Uterus (tissue), 4 donors: ENCODE results near the gene LPP. TPM values are rescaled to one million over a fixed set of nuclear protein-coding genes. Genes with fewer than 3 reads are reported as not detected.

Experiments
- DNase-seq, 2 donors: peaks; one replicate each; pipeline ENCODE4 v3.0.0-alpha.2; 2019 to 2020
- H3K27ac ChIP-seq, 2 donors: fragments of 200-600 bp; sonication (generic); 1 replicate in 1 of 2; 2 replicates in 1 of 2; pipeline ENCODE4 v1.5.1; 2016 to 2018
- H3K27me3 ChIP-seq, 2 donors: fragments of 200-600 bp; sonication (generic); one replicate each; pipeline ENCODE4 v1.5.1; 2018 to 2019; ENCODE audit warnings: control low read depth in 1 of 2
- H3K36me3 ChIP-seq, 2 donors: fragments of 200-600 bp; sonication (generic); one replicate each; pipeline ENCODE4 v1.5.1; 2019; ENCODE audit warnings: control low read depth in 1 of 2
- H3K4me1 ChIP-seq, 2 donors: fragments of 200-600 bp; sonication (generic); one replicate each; pipeline ENCODE4 v1.5.1; 2018 to 2019; ENCODE audit warnings: control low read depth in 1 of 2
- H3K4me3 ChIP-seq, 2 donors: fragments of 200-600 bp; sonication (generic); 1 replicate in 1 of 2; 2 replicates in 1 of 2; pipeline ENCODE4 v1.5.1; 2018 to 2019; ENCODE audit warnings: mild to moderate bottlenecking in 1 of 2
- H3K9me3 ChIP-seq, 2 donors: fragments of 200-600 bp; sonication (generic); one replicate each; pipeline ENCODE4 v1.5.1; 2019; ENCODE audit warnings: control low read depth in 1 of 2
- POLR2A ChIP-seq, 2 donors: fragments of 450-650 bp; IDR thresholded peaks; one replicate each; pipeline ENCODE4 v1.6.1; 2016; ENCODE audit warnings: antibody characterized with exemption in 2 of 2, mild to moderate bottlenecking in 1 of 2, moderate library complexity in 1 of 2
- intact Hi-C: fragments of 100-400 bp; cut with DNase I; formaldehyde crosslinking; loops from one replicate; pipeline ENCODE4 v1.15.1; 2023; ENCODE audit warnings: low total_unique reads
- total RNA-seq, 4 donors: library from RNA; depleted of rRNA in 3 of 4; stranded (reverse); fragments of >200 nt in 3 of 4; gene quantifications; one replicate each; pipeline versions ENCODE4 v1.1.0 to v1.2.4, GENCODE V29; 2014 to 2023
- TF ChIP-seq, protein P1 (sequence below), 4 experiments: fragments of 200-600 bp in 2 of 4; fragments of 450-650 bp in 2 of 4; sonication (generic) in 2 of 4; IDR thresholded peaks; one replicate each; pipeline ENCODE4 v1.5.1; 2016 to 2019; ENCODE audit warnings: antibody characterized with exemption in 4 of 4, mild to moderate bottlenecking in 2 of 4, moderate library complexity in 1 of 4
- donor health status: DM: yes; HTN: yes; CAD: no.

Gene LPP
- total RNA-seq, 4 donors from 2014 or later: 180 to 1,374 (median 712) TPM

DNA sequence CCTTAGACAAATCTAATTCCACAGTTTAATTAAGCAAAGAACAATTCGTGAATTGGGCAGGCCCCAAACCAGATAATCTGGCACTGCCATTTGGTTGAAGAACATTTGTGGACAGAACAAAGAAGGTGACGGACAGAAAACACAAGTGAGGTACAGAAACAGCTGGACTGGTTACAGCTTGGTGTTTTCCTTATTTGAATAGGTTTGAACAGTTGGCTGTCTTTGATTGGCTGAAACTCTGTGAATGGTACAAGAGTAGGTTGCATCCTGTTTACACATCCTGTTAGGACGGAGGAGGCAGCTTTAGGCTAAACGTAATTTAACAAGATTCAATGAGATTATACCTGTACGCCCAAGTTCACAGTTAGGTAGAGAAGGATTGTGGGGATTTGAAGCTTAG lies 114.4 kb downstream of the LPP start:
- no peaks in the 10 kb centered on the region for H3K9me3 ChIP-seq
- DNase-seq: no peak
- TF ChIP-seq POLR2A (IDR thresholded peaks at IDR 0.05): no peak
- TF ChIP-seq, protein P1, sequence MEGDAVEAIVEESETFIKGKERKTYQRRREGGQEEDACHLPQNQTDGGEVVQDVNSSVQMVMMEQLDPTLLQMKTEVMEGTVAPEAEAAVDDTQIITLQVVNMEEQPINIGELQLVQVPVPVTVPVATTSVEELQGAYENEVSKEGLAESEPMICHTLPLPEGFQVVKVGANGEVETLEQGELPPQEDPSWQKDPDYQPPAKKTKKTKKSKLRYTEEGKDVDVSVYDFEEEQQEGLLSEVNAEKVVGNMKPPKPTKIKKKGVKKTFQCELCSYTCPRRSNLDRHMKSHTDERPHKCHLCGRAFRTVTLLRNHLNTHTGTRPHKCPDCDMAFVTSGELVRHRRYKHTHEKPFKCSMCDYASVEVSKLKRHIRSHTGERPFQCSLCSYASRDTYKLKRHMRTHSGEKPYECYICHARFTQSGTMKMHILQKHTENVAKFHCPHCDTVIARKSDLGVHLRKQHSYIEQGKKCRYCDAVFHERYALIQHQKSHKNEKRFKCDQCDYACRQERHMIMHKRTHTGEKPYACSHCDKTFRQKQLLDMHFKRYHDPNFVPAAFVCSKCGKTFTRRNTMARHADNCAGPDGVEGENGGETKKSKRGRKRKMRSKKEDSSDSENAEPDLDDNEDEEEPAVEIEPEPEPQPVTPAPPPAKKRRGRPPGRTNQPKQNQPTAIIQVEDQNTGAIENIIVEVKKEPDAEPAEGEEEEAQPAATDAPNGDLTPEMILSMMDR (IDR thresholded peaks at IDR 0.05): no peak
- peaks cover 11 to 29% of the 10 kb centered on the region in 2 donors for H3K4me1 ChIP-seq
- H3K27me3 ChIP-seq: no peaks in the 10 kb centered on the region
- H3K27ac ChIP-seq: peak overlapping the region; percentile 96 to 97
- intact Hi-C loops: loop anchor here (5.0 to 10.0 kb wide), 2 partner anchors 114 to 526 kb away; partner anchors contain the start of gene LPP
- H3K4me3 ChIP-seq: no peak overlapping the region
- H3K36me3 ChIP-seq: no peaks in the 10 kb centered on the region

DNA sequence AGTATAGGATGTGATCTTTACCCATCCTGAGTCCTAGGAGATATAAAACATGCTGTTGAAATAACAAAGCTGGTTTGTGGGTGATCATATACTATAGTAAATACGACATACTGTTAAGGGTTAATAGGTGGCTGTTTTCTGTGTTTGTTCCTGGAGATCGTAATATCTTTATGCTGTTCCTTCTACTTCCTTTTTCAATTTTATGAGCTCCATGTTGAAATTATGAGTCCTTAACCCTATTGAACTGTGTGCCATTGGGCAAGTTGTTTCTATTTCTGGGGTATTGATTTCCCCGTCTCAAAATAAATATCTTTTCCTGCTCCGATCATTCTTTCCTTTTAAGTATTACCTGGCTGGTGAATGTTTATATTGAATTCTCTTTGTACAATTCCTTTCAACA lies 115.1 kb downstream of the LPP start:
- Histone ChIP-seq H3K27ac (peak overlapping the region; percentile 96 to 97), H3K9me3 (no peaks in the 10 kb centered on the region), H3K27me3 (no peaks in the 10 kb centered on the region), H3K36me3 (no peaks in the 10 kb centered on the region), H3K4me3 (no peak overlapping the region), H3K4me1 (peaks cover 11 to 29% of the 10 kb centered on the region in 2 donors)
- TF ChIP-seq POLR2A (IDR thresholded peaks at IDR 0.05): no peak
- TF ChIP-seq, protein P1 (IDR thresholded peaks at IDR 0.05): no peak
- no peak for DNase-seq
- intact Hi-C loops: loop anchor here (5.0 to 10.0 kb wide), 2 partner anchors 114 to 527 kb away; partner anchors contain the start of gene LPP

DNA sequence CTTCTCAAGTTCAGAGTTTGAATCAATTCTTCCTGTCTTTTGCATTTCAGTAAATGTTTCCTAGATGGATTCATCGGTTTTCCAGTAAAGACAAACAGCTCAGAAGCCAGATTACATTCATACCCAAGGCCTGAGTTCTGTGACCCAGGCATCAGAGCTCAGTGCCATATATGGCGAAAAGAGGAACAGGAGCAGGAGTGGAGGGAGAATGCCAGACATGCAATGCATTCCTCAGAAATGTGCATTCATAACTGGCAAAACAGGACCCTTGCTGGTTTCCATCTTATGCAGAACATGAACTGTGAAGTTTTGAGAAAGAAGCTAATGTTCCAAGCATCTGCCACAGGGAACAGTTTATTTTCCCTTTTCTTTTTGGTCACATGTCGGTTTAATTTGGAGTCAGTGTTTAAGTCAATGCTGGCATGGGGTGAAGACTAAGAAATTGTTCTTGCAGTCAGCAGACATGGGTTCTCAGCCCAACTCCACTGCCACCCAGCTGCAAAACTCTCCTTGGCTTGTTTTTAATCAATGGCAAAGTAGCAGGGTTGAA lies 116.5 kb downstream of the LPP start:
- Histone ChIP-seq H3K9me3 (no peaks in the 10 kb centered on the region), H3K4me1 (peaks cover 18 to 29% of the 10 kb centered on the region in 2 donors), H3K27me3 (no peaks in the 10 kb centered on the region), H3K36me3 (no peaks in the 10 kb centered on the region), H3K4me3 (no peak overlapping the region), H3K27ac (peak overlapping the region; percentile 96 to 97)
- DNase-seq: peak; percentile 45 to 59
- intact Hi-C loops: no loop called here
- TF ChIP-seq POLR2A (IDR thresholded peaks at IDR 0.05): no peak
- TF ChIP-seq, protein P1 (IDR thresholded peaks at IDR 0.05): peak in 1 of 4 experiments; percentile 24

DNA sequence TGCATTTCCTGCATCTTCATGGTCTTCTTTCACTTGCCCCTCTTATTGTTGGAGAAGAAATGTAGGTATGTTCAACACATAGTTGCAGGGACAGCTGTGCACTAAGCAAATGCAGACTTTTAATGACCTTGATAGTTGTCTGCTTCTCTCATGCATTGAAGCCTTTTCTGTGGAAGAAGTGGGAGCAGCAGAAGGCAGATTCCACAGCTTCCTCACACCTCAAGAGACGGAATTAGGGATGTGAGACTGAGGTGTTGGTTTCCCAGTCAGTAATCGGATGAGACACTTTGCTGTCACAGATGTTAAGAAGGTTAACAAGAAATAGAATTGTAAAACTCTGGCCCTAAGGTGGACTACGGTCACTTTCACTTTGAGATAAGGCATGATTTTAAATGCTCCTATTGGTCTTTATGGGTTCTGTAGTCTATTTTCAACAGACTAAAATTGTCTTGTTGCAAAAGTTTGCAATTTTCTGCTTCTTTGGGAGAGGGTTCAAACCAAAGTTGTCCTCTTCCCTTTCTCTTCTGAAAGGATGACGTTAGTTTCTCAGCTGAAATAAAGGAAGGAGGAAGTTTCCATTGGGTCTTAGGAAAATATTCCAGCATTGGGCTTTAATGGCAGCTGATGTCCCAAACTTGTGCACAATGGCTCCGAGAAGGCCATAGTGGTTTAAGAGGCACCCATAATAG lies 117.4 kb downstream of the LPP start:
- TF ChIP-seq, protein P1 (IDR thresholded peaks at IDR 0.05): no peak
- TF ChIP-seq POLR2A (IDR thresholded peaks at IDR 0.05): no peak
- Histone ChIP-seq H3K4me3 (no peak overlapping the region), H3K27ac (peak overlapping the region; percentile 96 to 97), H3K27me3 (no peaks in the 10 kb centered on the region), H3K36me3 (no peaks in the 10 kb centered on the region), H3K4me1 (peaks cover 18 to 29% of the 10 kb centered on the region in 2 donors), H3K9me3 (no peaks in the 10 kb centered on the region)
- no peak for DNase-seq
- intact Hi-C loops: no loop called here
